GM21381 (cell line): ENCODE measurements around the gene CREG2.
"Not testable (repeated sequence)": the region's sequence is repeated elsewhere in the genome, so short reads cannot be mapped to it uniquely, and the experiment has no call there.

Source experiments
- ATAC-seq: cut with Tn5 transposase; IDR thresholded peaks from one replicate; pipeline ENCODE4 v1.9.1; 2021; ENCODE audit warnings: mild to moderate bottlenecking, moderate library complexity; ENCODE audit not compliant: unreplicated experiment

Gene CREG2

GRCh38 chr2:101349893-101350662 is 37.2 kb downstream of the CREG2 start:
- no peak for ATAC-seq

DNA sequence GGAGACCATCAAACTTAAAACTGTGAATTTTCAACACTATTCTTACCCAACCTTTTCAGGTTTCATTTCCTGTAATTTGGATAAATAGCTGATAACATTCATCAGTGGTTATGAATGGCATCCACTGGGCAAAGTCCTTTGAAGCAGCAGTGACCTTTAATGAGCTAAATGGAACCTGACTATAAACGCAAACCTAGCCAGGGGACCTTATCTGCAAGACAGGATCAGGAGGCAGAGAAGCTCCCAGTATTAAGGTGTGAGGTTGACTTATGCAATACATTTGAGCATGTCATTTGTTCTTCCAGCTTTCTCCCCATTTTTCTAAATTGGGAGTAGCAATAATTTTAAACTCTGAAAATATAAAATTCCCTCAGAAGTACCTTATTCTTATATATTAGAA is 38.4 kb downstream of the CREG2 start:
- no peak for ATAC-seq

- no peak for ATAC-seq
Observed at GRCh38 chr2:101346909-101347308, 40.4 kb downstream of the CREG2 start.

- ATAC-seq, result no peak
Observed at GRCh38 chr2:101344137-101344536, 43.2 kb downstream of the CREG2 start.

DNA sequence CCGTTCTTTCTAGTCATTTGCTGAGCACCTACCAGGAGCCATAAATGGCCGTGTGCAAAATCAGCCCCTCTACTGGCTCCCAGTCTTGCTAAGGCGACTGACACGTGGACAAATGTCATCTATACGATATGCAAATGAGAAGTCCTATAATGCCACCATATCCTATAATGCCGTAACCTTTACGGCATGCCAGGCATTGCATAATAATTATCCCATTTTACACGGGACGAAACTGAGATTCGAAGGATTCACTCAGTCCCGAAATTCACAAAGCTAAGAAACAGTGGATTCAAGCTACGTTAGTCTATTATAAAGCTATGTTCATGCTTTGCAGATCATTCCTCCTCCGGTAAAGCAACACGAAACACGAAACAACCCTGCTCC is 44.7 kb downstream of the CREG2 start:
- ATAC-seq, result no peak

- ATAC-seq, result no peak
Observed at GRCh38 chr2:101341901-101342624, 45.2 kb downstream of the CREG2 start.

GRCh38 chr2:101341421-101341820 is 45.9 kb downstream of the CREG2 start:
- ATAC-seq, result no peak

- ATAC-seq, result no peak
Observed at GRCh38 chr2:101340141-101340551, 47.2 kb downstream of the CREG2 start.

DNA sequence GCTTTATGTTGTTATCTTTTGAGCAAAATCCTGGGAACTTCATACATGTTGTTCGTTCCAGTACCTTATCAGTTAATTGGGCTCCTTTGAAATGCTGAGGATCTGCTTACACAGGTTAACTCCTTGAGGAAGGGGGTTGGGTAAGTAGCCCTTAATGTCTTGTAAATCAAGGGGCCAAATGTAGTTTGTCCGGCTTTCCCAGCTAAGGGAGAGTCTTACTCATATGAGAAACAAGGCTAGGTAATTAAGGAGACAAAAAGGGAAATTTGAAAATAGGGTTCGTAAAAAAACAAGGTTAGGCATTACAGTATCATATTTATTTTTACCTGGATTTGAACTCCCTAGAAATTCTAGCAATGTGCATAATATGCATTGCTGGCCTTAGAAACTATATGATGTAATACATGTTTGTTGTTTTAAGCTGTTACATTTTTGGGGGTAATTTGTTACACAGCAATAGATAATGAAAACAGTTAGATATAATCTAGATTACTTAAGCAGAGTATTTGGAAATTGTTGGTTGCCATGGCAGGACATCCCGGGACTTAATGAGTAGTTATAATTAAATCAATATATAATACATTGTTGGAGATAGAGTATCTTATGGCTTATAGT is 47.9 kb downstream of the CREG2 start:
- no peak for ATAC-seq

DNA sequence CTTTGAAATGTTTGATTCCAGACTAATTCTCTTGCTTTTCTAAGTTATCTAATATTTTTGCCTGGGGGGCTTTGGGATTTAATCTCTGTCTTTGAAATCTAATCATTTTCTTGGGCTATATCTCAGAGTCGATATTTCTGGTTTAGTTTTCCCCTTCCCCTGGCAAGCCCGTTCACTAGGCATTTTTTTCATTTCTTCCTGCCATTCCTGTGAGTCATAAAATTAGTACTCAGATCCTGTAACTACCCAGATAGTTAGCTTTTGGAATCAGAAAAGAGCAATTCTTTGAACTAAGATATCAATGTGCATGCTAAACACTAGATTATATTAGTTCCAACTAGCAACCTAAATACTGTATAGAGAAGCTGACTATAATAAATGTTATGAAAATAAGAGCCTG is 49.4 kb downstream of the CREG2 start:
- no peak for ATAC-seq

DNA sequence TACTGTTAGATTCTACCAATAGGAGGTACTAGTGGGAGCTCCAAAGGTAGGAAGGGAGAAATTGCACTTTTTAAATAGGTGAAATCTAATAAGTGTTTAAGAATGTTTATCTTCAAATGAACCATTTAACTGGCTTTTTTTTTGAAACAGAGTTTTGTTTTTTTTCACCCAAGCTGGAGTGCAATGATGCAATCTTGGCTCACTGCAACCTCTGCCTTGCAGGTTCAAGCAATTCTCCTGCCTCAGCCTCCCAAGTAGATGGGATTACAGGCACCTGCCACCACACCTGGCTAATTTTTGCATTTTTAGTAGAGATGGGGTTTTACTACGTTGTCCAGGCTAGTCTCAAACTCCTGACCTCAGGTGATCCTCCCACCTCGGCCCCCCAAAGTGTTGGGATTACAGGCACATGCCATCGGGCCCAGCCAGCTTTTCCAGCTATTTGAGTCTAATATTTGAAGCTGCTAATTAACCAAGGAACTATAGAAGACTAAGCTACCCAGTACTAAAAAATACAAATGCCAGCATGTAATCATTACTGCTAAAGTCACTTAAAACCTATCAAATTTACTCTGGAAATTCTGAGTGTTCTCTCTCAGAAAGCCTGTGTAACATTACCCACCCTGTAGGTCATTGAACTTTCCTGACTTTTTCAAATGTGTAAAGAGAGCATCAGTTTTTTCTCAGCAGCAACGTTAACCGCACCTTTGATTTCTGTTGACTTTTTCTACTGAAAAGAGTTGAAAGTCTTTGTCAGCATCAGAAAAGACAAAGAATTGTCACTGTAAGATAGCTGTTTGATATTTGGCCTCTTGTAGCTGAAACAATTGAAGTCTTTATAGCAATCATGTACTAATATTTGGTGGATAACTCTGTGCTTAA is 54.2 kb downstream of the CREG2 start:
- no peak for ATAC-seq

DNA sequence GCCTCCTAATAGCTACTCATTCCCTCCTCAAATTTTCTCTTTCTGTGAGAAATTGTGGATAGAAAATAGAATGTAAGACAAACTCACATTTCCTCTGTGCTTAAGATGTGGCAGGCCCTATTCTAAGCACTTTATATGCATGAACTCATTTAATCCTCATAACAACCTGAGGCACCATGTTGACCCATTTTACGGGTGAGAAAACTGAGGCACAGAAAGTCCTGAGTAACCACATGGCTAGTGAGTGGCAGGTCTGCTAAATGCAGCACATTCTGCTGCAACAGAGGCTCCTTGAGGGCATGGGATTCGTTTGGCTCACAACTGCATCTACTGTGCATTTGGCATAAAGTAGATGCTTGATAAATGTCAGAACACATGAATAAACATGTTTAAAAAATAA is 56.1 kb downstream of the CREG2 start:
- no peak for ATAC-seq

- ATAC-seq, result no peak
Observed at GRCh38 chr2:101330253-101330933, 56.9 kb downstream of the CREG2 start.

GRCh38 chr2:101329026-101329425 is 58.3 kb downstream of the CREG2 start:
- no peak for ATAC-seq

GRCh38 chr2:101328474-101329007 is 58.8 kb downstream of the CREG2 start:
- no peak for ATAC-seq

DNA sequence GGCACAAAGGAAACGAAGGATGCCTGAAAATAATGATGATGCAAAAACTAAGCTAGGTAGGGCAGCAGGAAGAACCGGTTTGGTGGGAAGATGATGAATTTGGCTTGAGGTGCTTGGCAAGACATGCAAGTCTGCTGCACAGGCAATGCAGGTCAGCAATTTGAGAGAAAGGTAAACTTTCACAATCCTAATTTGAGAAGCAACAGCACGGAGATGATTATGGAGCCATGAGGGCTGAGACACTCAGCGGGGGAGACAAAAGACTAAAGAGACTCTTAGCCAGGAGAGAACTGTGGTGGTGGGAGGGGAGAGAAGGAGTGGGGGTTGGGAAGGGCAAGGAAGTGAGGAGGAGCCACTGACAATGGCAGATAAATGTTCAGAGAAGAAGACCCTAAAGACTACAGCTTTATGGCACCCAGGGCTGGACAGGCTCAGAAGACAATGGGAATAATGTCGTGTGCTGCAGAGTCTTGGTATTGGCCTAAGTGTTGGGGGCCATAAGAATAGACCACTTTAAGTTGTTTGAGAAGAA is 59.4 kb downstream of the CREG2 start:
- no peak for ATAC-seq

GRCh38 chr2:101325425-101325824 is 61.9 kb downstream of the CREG2 start:
- no peak for ATAC-seq

DNA sequence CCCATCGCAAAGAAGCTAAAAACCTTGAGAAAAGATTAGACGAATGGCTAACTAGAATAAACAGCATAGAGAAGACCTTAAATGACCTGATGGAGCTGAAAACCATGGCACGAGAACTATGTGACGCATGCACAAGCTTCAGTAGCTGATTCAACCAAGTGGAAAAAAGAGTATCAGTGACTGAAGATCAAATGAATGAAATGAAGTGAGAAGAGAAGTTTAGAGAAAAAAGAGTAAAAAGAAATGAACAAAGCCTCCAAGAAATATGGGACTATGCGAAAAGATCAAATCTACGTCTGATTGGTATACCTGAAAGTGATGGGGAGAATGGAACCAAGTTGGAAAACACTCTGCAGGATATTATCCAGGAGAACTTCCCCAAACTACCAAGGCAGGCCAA is 70.7 kb downstream of the CREG2 start:
- not testable (repeated sequence) for ATAC-seq

GRCh38 chr2:101311696-101312017 is 75.6 kb downstream of the CREG2 start:
- ATAC-seq, result no peak
